Panc1 (cell line): ENCODE results near the gene TRIM10. TPM values are rescaled to one million over a fixed set of nuclear protein-coding genes. Genes with fewer than 3 reads are reported as not detected.

ENCODE experiments used
- ATAC-seq: fragments of 200-7000 bp; cut with Tn5 transposase; 2 replicates; pipeline ENCODE4 v1.9.1; 2020; ENCODE audit warnings: mild to moderate bottlenecking, moderate library complexity
- BruUV-seq: library from RNA; stranded (reverse); fragments of 400-500 nt; replicated peaks from 2 replicates; lab custom pipeline; 2021; lab: Mats Ljungman, UMichigan
- CTCF ChIA-PET: fragments of 300-600 bp; sonication (Branson Sonifier 250); formaldehyde crosslinking; loops from one replicate; lab custom pipeline; 2022; ENCODE audit warnings: antibody characterized with exemption; lab: Charles Lee
- POLR2A ChIA-PET: fragments of 300-600 bp; sonication (Branson Sonifier 250); formaldehyde crosslinking; loops from one replicate; lab custom pipeline; 2022; ENCODE audit warnings: antibody characterized with exemption; lab: Charles Lee
- DNase-seq: peaks from one replicate; pipeline ENCODE4 v3.0.0-alpha.2; 2010; ENCODE audit warnings: low read depth, low spot score
- H3K27ac ChIP-seq: 2 replicates; pipeline ENCODE4 v1.5.1; 2011; ENCODE audit warnings: mild to moderate bottlenecking, low read length, inconsistent platforms
- H3K27me3 ChIP-seq: fragments of 200-500 bp; sonication (Bioruptor generic); 2 replicates; pipeline ENCODE4 v1.6.0; 2014; ENCODE audit warnings: low read length, inconsistent platforms; ENCODE audit not compliant: control insufficient read depth, insufficient read depth
- H3K36me3 ChIP-seq: fragments of 200-500 bp; sonication (Bioruptor generic); 2 replicates; pipeline ENCODE4 v1.5.1; 2014; ENCODE audit warnings: inconsistent platforms, mild to moderate bottlenecking, low read length, moderate library complexity; ENCODE audit not compliant: control insufficient read depth, insufficient read depth
- H3K4me1 ChIP-seq: 2 replicates; pipeline ENCODE4 v1.5.1; 2011; ENCODE audit warnings: inconsistent platforms, mild to moderate bottlenecking, low read length, moderate library complexity; ENCODE audit not compliant: control insufficient read depth, insufficient read depth
- H3K4me3 ChIP-seq, 2 experiments: 2 replicates each; pipeline ENCODE4 v1.5.1; 2011 to 2012; ENCODE audit warnings: low read depth in 2 of 2, low read length in 2 of 2, mild to moderate bottlenecking in 2 of 2, inconsistent platforms in 1 of 2, moderate library complexity in 1 of 2
- H3K9me3 ChIP-seq: fragments of 200-500 bp; sonication (Bioruptor generic); 2 replicates; pipeline ENCODE4 v1.5.1; 2014; ENCODE audit warnings: low read depth, mild to moderate bottlenecking, inconsistent platforms, low read length, moderate library complexity; ENCODE audit not compliant: control insufficient read depth, insufficient read depth
- POLR2AphosphoS5 ChIP-seq: IDR thresholded peaks from 2 replicates; pipeline ENCODE4 v1.6.1; 2012; ENCODE audit warnings: mild to moderate bottlenecking, low read depth, low read length, moderate library complexity
- SIN3A ChIP-seq: IDR thresholded peaks from 2 replicates; pipeline ENCODE4 v1.6.1; 2012; ENCODE audit warnings: low read depth, mild to moderate bottlenecking, low read length, moderate library complexity, borderline replicate concordance; ENCODE audit not compliant: insufficient read depth
- TCF7L2 ChIP-seq: IDR thresholded peaks from 2 replicates; pipeline ENCODE4 v1.6.1; 2011; ENCODE audit warnings: mild to moderate bottlenecking, low read depth, low read length, inconsistent platforms
- in situ Hi-C: cut with HindIII; loops from 2 replicates; pipeline ENCODE4 v1.10.0; 2016; ENCODE audit warnings: low sequenced_read_pairs, low pct_unique_long_range_greater_than_20kb
- intact Hi-C: fragments of 100-400 bp; cut with micrococcal nuclease; formaldehyde crosslinking; loops from one replicate; pipeline ENCODE4 v1.10.0; 2022; ENCODE audit not compliant: unreplicated experiment
- total RNA-seq: library from RNA; stranded (reverse); gene quantifications from one replicate; pipeline ENCODE4 v1.2.1, GENCODE V29; 2021; ENCODE audit not compliant: unreplicated experiment
- TF ChIP-seq, protein P1 (sequence below): fragments of 450-650 bp; IDR thresholded peaks from 2 replicates; pipeline ENCODE4 v1.5.1; 2017; ENCODE audit warnings: mild to moderate bottlenecking
- TF ChIP-seq, protein P2 (sequence below), 2 experiments: IDR thresholded peaks; 2 replicates each; pipeline ENCODE4 v1.6.1; 2011 to 2012; ENCODE audit warnings: low read depth in 2 of 2, control low read depth in 1 of 2, low read length in 1 of 2, mild to moderate bottlenecking in 1 of 2, moderate library complexity in 1 of 2; ENCODE audit not compliant: insufficient read depth in 1 of 2

TRIM10 gene
- total RNA-seq, 1 experiment from 2014 or later: not detected

GRCh38 chr6:30102970-30103871 is 57.8 kb downstream of the TRIM10 start:
- BruUV-seq: no TSS peak
- TF ChIP-seq SIN3A (no peak), POLR2AphosphoS5 (no peak), TCF7L2 (no peak)
- TF ChIP-seq, protein P1, sequence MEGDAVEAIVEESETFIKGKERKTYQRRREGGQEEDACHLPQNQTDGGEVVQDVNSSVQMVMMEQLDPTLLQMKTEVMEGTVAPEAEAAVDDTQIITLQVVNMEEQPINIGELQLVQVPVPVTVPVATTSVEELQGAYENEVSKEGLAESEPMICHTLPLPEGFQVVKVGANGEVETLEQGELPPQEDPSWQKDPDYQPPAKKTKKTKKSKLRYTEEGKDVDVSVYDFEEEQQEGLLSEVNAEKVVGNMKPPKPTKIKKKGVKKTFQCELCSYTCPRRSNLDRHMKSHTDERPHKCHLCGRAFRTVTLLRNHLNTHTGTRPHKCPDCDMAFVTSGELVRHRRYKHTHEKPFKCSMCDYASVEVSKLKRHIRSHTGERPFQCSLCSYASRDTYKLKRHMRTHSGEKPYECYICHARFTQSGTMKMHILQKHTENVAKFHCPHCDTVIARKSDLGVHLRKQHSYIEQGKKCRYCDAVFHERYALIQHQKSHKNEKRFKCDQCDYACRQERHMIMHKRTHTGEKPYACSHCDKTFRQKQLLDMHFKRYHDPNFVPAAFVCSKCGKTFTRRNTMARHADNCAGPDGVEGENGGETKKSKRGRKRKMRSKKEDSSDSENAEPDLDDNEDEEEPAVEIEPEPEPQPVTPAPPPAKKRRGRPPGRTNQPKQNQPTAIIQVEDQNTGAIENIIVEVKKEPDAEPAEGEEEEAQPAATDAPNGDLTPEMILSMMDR: peak; percentile 95
- TF ChIP-seq, protein P2, sequence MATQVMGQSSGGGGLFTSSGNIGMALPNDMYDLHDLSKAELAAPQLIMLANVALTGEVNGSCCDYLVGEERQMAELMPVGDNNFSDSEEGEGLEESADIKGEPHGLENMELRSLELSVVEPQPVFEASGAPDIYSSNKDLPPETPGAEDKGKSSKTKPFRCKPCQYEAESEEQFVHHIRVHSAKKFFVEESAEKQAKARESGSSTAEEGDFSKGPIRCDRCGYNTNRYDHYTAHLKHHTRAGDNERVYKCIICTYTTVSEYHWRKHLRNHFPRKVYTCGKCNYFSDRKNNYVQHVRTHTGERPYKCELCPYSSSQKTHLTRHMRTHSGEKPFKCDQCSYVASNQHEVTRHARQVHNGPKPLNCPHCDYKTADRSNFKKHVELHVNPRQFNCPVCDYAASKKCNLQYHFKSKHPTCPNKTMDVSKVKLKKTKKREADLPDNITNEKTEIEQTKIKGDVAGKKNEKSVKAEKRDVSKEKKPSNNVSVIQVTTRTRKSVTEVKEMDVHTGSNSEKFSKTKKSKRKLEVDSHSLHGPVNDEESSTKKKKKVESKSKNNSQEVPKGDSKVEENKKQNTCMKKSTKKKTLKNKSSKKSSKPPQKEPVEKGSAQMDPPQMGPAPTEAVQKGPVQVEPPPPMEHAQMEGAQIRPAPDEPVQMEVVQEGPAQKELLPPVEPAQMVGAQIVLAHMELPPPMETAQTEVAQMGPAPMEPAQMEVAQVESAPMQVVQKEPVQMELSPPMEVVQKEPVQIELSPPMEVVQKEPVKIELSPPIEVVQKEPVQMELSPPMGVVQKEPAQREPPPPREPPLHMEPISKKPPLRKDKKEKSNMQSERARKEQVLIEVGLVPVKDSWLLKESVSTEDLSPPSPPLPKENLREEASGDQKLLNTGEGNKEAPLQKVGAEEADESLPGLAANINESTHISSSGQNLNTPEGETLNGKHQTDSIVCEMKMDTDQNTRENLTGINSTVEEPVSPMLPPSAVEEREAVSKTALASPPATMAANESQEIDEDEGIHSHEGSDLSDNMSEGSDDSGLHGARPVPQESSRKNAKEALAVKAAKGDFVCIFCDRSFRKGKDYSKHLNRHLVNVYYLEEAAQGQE (IDR thresholded peaks at IDR 0.05; ENCODE audit: insufficient read depth in 1 of 2, low read depth in 2 of 2, low read length in 1 of 2): no peak
- peaks cover 16% of the 10 kb centered on the region for H3K4me1 ChIP-seq
- H3K4me3 ChIP-seq: peak overlapping the region; percentile 38 to 78
- peak; percentile 75 for DNase-seq
- POLR2A ChIA-PET: no interaction called here
- peaks cover 7% of the 10 kb centered on the region for H3K27me3 ChIP-seq
- peak overlapping the region; percentile 37; the same call in 1 of the 2 replicates for H3K27ac ChIP-seq
- intact Hi-C loops: loop anchor here (1.0 to 2.0 kb wide), 2 partner anchors 28 to 68 kb away; no protein-coding TSS in a partner anchor
- in situ Hi-C loops: no loop called here
- peak; percentile 81 for ATAC-seq
- H3K9me3 ChIP-seq: no peaks in the 10 kb centered on the region
- H3K36me3 ChIP-seq: no peaks in the 10 kb centered on the region
- CTCF ChIA-PET: interaction anchor here (0.6 to 2.6 kb wide), 15 partner anchors 9 to 437 kb away, joined by 3 to 68 read pairs (median 3); partner anchors contain the start of gene PPP1R11

DNA sequence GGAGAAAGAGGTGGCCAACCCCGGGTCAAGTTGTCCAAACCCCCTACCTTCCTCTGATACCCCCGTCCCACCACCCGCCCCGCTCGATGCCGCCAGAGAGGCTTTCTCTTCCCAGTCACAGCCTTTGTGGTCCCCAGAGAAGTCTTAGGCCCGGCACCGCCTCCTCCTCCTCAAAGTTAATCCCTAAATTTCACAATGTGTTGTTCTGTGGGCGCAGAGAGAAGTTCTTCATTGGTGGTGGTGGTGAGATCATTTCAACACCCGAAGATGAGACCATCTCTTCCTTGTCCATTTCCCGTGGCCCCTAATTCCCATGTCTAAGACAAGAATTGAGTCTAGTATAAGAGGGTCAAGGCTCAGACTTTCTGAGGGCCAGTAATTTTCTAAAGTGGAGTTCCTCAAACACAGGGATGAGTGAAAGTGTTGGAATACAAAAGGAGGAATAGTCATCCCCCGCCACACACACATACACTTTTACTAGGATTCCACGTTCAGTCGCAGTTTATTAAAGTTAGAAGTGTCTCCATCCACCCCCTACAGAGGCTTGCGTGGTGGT is 58.5 kb downstream of the TRIM10 start:
- Histone ChIP-seq H3K4me3 (peak overlapping the region; percentile 42 to 78), H3K27ac (peak overlapping the region; percentile 37; the same call in 1 of the 2 replicates), H3K36me3 (no peaks in the 10 kb centered on the region), H3K9me3 (no peaks in the 10 kb centered on the region), H3K4me1 (peaks cover 16% of the 10 kb centered on the region), H3K27me3 (peaks cover 7% of the 10 kb centered on the region)
- DNase-seq (no peak), ATAC-seq (peak; percentile 1; the same call in 1 of the 2 replicates)
- TF ChIP-seq, protein P1: no peak
- TF ChIP-seq SIN3A: no peak
- TF ChIP-seq POLR2AphosphoS5: no peak
- CTCF ChIA-PET: interaction anchor here (0.6 to 2.6 kb wide), 12 partner anchors 10 to 157 kb away, joined by 3 to 68 read pairs (median 4); partner anchors contain the start of gene PPP1R11
- in situ Hi-C loops: no loop called here
- BruUV-seq: no TSS peak
- POLR2A ChIA-PET: interaction anchor here (1.0 kb wide), 1 partner anchor 28 kb away, joined by 4 read pairs; no protein-coding TSS in a partner anchor
- intact Hi-C loops: loop anchor here (2.0 kb wide), 1 partner anchor 68 kb away; no protein-coding TSS in a partner anchor

Other genes starting within 250 kb of the TRIM10 start
- 397 TPM for gene HLA-A, start 218.7 kb downstream of the TRIM10 start, total RNA-seq
- 24.9 TPM for gene POLR1H, start 99.9 kb downstream of the TRIM10 start, total RNA-seq
- 59.2 TPM for gene PPP1R11, start 94.0 kb downstream of the TRIM10 start, total RNA-seq
- gene RNF39, start 85.4 kb downstream of the TRIM10 start, total RNA-seq: not detected
- gene TRIM31, start 48.1 kb downstream of the TRIM10 start, total RNA-seq: not detected
- gene TRIM40, start 25.1 kb downstream of the TRIM10 start, total RNA-seq: not detected
- 0.13 TPM for gene TRIM15, start 2.3 kb upstream of the TRIM10 start, total RNA-seq
- gene TRIM26, start 52.2 kb upstream of the TRIM10 start, total RNA-seq: 44.8 TPM
- gene TRIM39, start 165.7 kb upstream of the TRIM10 start, total RNA-seq: 13.4 TPM
- 81.3 TPM for gene RPP21, start 183.9 kb upstream of the TRIM10 start, total RNA-seq